Retinal pigment epithelial cell (primary cell): ENCODE results near the gene AHCYL2.

Experiments used
- DNase-seq: peaks from one replicate; pipeline ENCODE4 v3.0.0-alpha.2; 2010; ENCODE audit warnings: low read depth
- H3K4me3 ChIP-seq: 2 replicates; pipeline ENCODE4 v1.5.1; 2011; ENCODE audit warnings: mild to moderate bottlenecking, low read length, control low read depth, moderate library complexity
- CTCF ChIP-seq: conservative IDR thresholded peaks from 2 replicates; pipeline ENCODE4 v1.5.1; 2011; ENCODE audit warnings: low read depth, low read length, control low read depth, inconsistent platforms

The AHCYL2 gene

GRCh38 chr7:129453510-129454248 is 228.8 kb downstream of the AHCYL2 start:
- DNase-seq = no peak
- TF ChIP-seq CTCF = no peak
- H3K4me3 ChIP-seq = no peak overlapping the region

GRCh38 chr7:129454249-129454551 is 229.4 kb downstream of the AHCYL2 start:
- H3K4me3 ChIP-seq = no peak overlapping the region
- DNase-seq = no peak
- TF ChIP-seq CTCF = no peak

- no peak overlapping the region for H3K4me3 ChIP-seq
- TF ChIP-seq CTCF = no peak
- no peak for DNase-seq
Measured at GRCh38 chr7:129456421-129456820, 231.6 kb downstream of the AHCYL2 start.

- TF ChIP-seq CTCF = no peak
- no peak for DNase-seq
- H3K4me3 ChIP-seq = no peak overlapping the region
Measured at GRCh38 chr7:129457101-129457500, 232.3 kb downstream of the AHCYL2 start.

GRCh38 chr7:129458171-129458570 is 233.3 kb downstream of the AHCYL2 start:
- H3K4me3 ChIP-seq = no peak overlapping the region
- no peak for DNase-seq
- no peak for TF ChIP-seq CTCF

GRCh38 chr7:129461809-129462208 is 237.0 kb downstream of the AHCYL2 start:
- no peak for TF ChIP-seq CTCF
- no peak for DNase-seq
- no peak overlapping the region for H3K4me3 ChIP-seq

GRCh38 chr7:129462420-129462819 is 237.6 kb downstream of the AHCYL2 start:
- no peak for DNase-seq
- H3K4me3 ChIP-seq = no peak overlapping the region
- TF ChIP-seq CTCF = no peak
